GM13977 (cell line): ENCODE data around the gene MRPL39.

ENCODE experiments used
- DNase-seq: peaks from one replicate; pipeline ENCODE4 v3.0.0; 2012; ENCODE audit warnings: low spot score
- CTCF ChIP-seq: IDR thresholded peaks from 2 replicates; pipeline ENCODE4 v1.5.1; 2012; ENCODE audit warnings: mild to moderate bottlenecking, control low read depth; ENCODE audit not compliant: insufficient read depth; ENCODE audit errors: extremely low read depth, missing control alignments
- in situ Hi-C: fragments of 300-500 bp; cut with MboI; formaldehyde crosslinking; loops from one replicate; pipeline ENCODE4 v1.12.0; 2022; ENCODE audit warnings: low sequenced_read_pairs, low pct_unique_long_range_greater_than_20kb, mixed read lengths, inconsistent platforms; ENCODE audit not compliant: unreplicated experiment

MRPL39 gene

GRCh38 chr21:25640943-25641292 lies 33.6 kb upstream of the MRPL39 start:
- no peak for TF ChIP-seq CTCF
- no peak for DNase-seq

GRCh38 chr21:25640202-25640942 lies 33.1 kb upstream of the MRPL39 start:
- TF ChIP-seq CTCF, result no peak
- in situ Hi-C loops, result no loop called here
- DNase-seq, result peak; percentile 50

More at GRCh38 chr21:25640943-25641292, 33.6 kb upstream of the MRPL39 start:
- in situ Hi-C loops, result no loop called here

- in situ Hi-C loops, result no loop called here
- peak; percentile 84 for DNase-seq
Measured at GRCh38 chr21:25639551-25640201, 32.4 kb upstream of the MRPL39 start.

GRCh38 chr21:25638660-25639550 lies 31.6 kb upstream of the MRPL39 start, which contains the start of gene JAM2:
Gene JAM2, plus strand, starts transcription at chr21:25639258. Its CDS starts 564 bp downstream, at chr21:25639822.
- peak; percentile 78 for DNase-seq
- in situ Hi-C loops, result no loop called here
- TF ChIP-seq CTCF, result no peak

More at GRCh38 chr21:25639551-25640201, 32.4 kb upstream of the MRPL39 start:
- TF ChIP-seq CTCF, result peak; percentile 62

GRCh38 chr21:25637851-25638659 lies 30.8 kb upstream of the MRPL39 start:
- no peak for TF ChIP-seq CTCF
- DNase-seq, result no peak
- in situ Hi-C loops, result no loop called here
